Left lung (tissue), 14 donors: ENCODE results near the gene HOXD12. TPM values are rescaled to one million over a fixed set of nuclear protein-coding genes. Genes with fewer than 3 reads are reported as not detected.

Experiments used
- ATAC-seq: fragments of 200-7000 bp; cut with Tn5 transposase; one replicate; pipeline ENCODE4 v1.9.1; 2020; ENCODE audit warnings: moderate library complexity
- DNase-seq, 4 donors: peaks; one replicate each; pipeline ENCODE4 v3.0.0-alpha.2; 2013 to 2020
- H3K27ac ChIP-seq, 2 donors: fragments of 200-600 bp; sonication (generic) in 1 of 2; one replicate each; pipeline versions ENCODE4 v1.5.0 to v1.8.0; 2020 to 2021
- H3K27me3 ChIP-seq, 2 donors: fragments of 200-600 bp; sonication (generic) in 1 of 2; one replicate each; pipeline versions ENCODE4 v1.5.0 to v1.8.0; 2020 to 2021
- H3K36me3 ChIP-seq, 2 donors: fragments of 200-600 bp; sonication (generic) in 1 of 2; one replicate each; pipeline versions ENCODE4 v1.5.0 to v1.8.0; 2020 to 2021
- H3K4me1 ChIP-seq, 2 donors: fragments of 200-600 bp; one replicate each; pipeline ENCODE4 v1.8.0; 2021
- H3K4me3 ChIP-seq, 2 donors: fragments of 200-600 bp; sonication (generic) in 1 of 2; one replicate each; pipeline versions ENCODE4 v1.5.0 to v1.8.0; 2020 to 2021; ENCODE audit warnings: mild to moderate bottlenecking in 1 of 2
- H3K9me3 ChIP-seq, 2 donors: fragments of 200-600 bp; sonication (generic) in 1 of 2; one replicate each; pipeline versions ENCODE4 v1.5.0 to v1.8.0; 2020 to 2021
- CTCF ChIP-seq, 2 donors: fragments of 200-600 bp; sonication (generic) in 1 of 2; IDR thresholded peaks; one replicate each; pipeline versions ENCODE4 v1.5.0 to v1.8.0; 2021; ENCODE audit warnings: antibody characterized with exemption in 2 of 2
- intact Hi-C, 2 donors: fragments of 100-400 bp; cut with DNase I; formaldehyde crosslinking; loops; one replicate each; pipeline versions ENCODE4 v1.11.2 to v1.14.2; 2022
- long read RNA-seq, 12 donors: library from polyadenylated mRNA in 2 of 12; unstranded in 2 of 12; transcript quantifications; one replicate each; pipeline ENCODE4 v2.0.0 and lab custom pipeline, GENCODE V29; 2019 to 2026
- polyA plus RNA-seq, 6 donors: library from polyadenylated mRNA; unstranded; fragments of 120-200 nt; gene quantifications; one replicate each; pipeline ENCODE4 v1.2.1, GENCODE V29; 2013; ENCODE audit not compliant: insufficient read length in 6 of 6
- total RNA-seq, 2 donors: library from RNA; stranded (reverse); fragmentation: NEBNext Ultra II Directional; extraction: Animal tissue kit (Norgen Biotek cat#: 25700); gene quantifications; one replicate each; pipeline ENCODE4 v1.2.1, GENCODE V29; 2021
- donor health status: DM: no; HTN: yes; CAD: no.
- donor health status: DM: no; HTN: no; CAD: no.

Gene HOXD12
- total RNA-seq = not detected
- polyA plus RNA-seq = not detected
- long read RNA-seq, donor 1 = 0 reads
- long read RNA-seq, donor 2 = 0 reads
- long read RNA-seq, donor 3 = 0 reads
- long read RNA-seq, donor 4 = 0 reads
- long read RNA-seq, donor 5 = 0 reads
- long read RNA-seq, donor 6 = 0 reads
- long read RNA-seq, donor 7 = 0 reads
- long read RNA-seq, donor 8 = 0 reads
- long read RNA-seq, donor 9 = 0 reads
- long read RNA-seq, donor 10 = 0 reads
- long read RNA-seq, donor 11 = 0 reads
- long read RNA-seq, donor 12 = 0 reads

- TF ChIP-seq CTCF (IDR thresholded peaks at IDR 0.05) = no peak
- no peak for ATAC-seq
- Histone ChIP-seq H3K36me3 (no peaks in the 10 kb centered on the region), H3K9me3 (no peaks in the 10 kb centered on the region), H3K27me3 (peaks cover 99 to 100% of the 10 kb centered on the region in 2 donors), H3K4me3 (no peak within 1 kb of the TSS), H3K27ac (no peak within 1 kb of the TSS), H3K4me1 (peaks cover 3 to 26% of the 10 kb centered on the region in 2 donors)
- intact Hi-C loops = loop anchor here in 1 of 2 donors (10.0 kb wide), 1 partner anchor 415 kb away; no protein-coding TSS in a partner anchor
- peak in 1 of 4 donors; percentile 64 for DNase-seq
Observed at GRCh38 chr2:176099728-176100546, at the start of gene HOXD12. Gene HOXD12 (plus strand): TSS chr2:176099795. CDS start chr2:176099802, 7 bp downstream.

DNA sequence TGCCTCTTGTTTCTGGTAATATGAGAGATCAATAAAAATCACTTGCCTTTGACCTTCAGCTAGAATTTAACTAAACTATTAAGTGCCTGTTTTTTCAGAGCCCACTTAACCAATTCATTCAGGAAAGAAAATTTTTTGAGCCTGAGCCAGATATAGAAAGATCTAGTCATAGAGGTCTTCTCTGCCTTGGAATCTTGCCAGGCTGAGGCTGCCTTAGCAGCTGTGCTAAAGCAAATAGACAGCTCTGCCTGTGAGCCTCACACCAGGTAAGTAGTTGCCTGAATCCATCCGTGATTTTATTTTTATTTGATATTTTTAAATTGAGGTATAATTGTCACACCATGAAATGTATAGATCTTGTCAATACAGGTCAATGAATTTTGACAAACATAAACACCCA is 43.2 kb upstream of the HOXD12 start:
- Histone ChIP-seq H3K36me3 (no peaks in the 10 kb centered on the region), H3K9me3 (no peaks in the 10 kb centered on the region), H3K27me3 (peaks cover 14 to 79% of the 10 kb centered on the region in 2 donors), H3K27ac (no peak overlapping the region), H3K4me1 (no peaks in the 10 kb centered on the region), H3K4me3 (no peak overlapping the region)
- DNase-seq (no peak), ATAC-seq (no peak)
- intact Hi-C loops = no loop called here
- no peak for TF ChIP-seq CTCF (IDR thresholded peaks at IDR 0.05)

GRCh38 chr2:176063958-176064357 is 35.6 kb upstream of the HOXD12 start:
- H3K36me3 ChIP-seq = no peaks in the 10 kb centered on the region
- ATAC-seq = no peak
- H3K27me3 ChIP-seq = peaks cover 55 to 100% of the 10 kb centered on the region in 2 donors
- peaks cover 8 to 17% of the 10 kb centered on the region in 2 donors for H3K4me1 ChIP-seq
- H3K4me3 ChIP-seq = no peak overlapping the region
- intact Hi-C loops = no loop called here
- no peak overlapping the region for H3K27ac ChIP-seq
- TF ChIP-seq CTCF (IDR thresholded peaks at IDR 0.05) = no peak
- H3K9me3 ChIP-seq = no peaks in the 10 kb centered on the region
- DNase-seq = no peak

DNA sequence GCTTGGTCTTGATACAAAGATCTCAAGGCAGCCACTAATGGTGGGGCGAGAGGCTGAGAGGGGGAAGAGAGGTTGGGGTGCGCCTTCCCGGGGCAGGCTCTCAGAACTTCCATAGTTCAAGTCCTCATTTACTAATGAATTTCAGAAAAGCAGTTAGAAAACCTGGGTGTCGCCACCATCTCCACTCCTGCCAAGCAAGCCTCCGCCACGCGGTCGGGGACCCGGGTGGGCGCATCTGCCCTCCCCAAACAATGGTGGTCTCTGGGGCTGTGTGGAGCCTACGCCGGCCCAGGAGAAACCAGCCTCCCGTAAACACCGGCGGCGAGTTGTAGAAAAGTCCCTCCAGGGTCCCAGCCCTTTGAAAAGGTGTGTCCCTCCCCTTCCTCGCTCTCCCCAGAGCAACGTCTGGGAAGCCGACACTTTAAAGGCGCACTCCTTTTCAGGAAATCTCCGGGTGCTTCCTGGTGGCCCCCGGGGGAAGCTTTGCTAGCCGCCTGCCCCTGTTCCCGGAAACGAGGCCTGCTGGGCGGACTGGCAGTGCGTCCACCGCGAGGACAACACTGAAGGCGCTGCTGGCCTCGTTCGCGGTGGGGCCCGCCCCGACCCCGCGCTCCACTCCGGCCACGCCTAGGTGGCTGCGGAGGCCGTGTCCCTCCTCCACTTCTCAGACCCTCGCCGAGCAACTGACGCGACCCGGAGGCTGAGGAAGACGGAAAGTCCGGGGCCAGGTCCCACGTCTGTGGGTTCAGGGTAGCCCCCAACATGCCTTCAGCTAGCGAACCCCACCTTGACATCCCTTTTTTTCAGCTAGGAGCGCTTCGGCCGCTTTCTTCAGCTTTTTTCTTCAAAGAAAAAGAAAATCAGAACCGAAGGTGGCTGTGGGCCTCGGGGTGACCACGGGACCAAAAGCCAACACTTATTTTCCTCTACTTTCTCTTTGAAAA is 32.7 kb upstream of the HOXD12 start:
- ATAC-seq = no peak
- H3K36me3 ChIP-seq = no peaks in the 10 kb centered on the region

More for the DNA sequence above, 32.7 kb upstream of the HOXD12 start:
- peak in 1 of 4 donors; percentile 73 for DNase-seq
- H3K4me3 ChIP-seq = peak overlapping the region in 1 of 2 donors; percentile 13
- no peak for TF ChIP-seq CTCF (IDR thresholded peaks at IDR 0.05)
- intact Hi-C loops = no loop called here
- H3K27ac ChIP-seq = no peak overlapping the region
- H3K27me3 ChIP-seq = peaks cover 74 to 100% of the 10 kb centered on the region in 2 donors
- peaks cover 8 to 17% of the 10 kb centered on the region in 2 donors for H3K4me1 ChIP-seq
- H3K9me3 ChIP-seq = no peaks in the 10 kb centered on the region
